Pancreas (tissue), 10 donors: ENCODE results near the gene ARHGAP6. TPM values are rescaled to one million over a fixed set of nuclear protein-coding genes. Genes with fewer than 3 reads are reported as not detected.

Experiments
- ATAC-seq, 4 donors: fragments of 200-7000 bp; cut with Tn5 transposase; one replicate each; pipeline versions ENCODE4 v1.8.0 to v1.9.1; 2020; ENCODE audit warnings: mild to moderate bottlenecking in 4 of 4, moderate library complexity in 4 of 4
- DNase-seq, 6 donors: peaks; one replicate each; pipeline ENCODE4 v3.0.0-alpha.2; 2020
- FAIRE-seq: peaks from 2 replicates; lab custom pipeline; 2012; peaks lifted over from hg19 to GRCh38; lab: Jason Lieb, UNC
- H3K27ac ChIP-seq, 4 donors: fragments of 200-600 bp; sonication (generic); 1 replicate in 3 of 4; 2 replicates in 1 of 4; pipeline versions ENCODE4 v1.5.0 to v1.8.0; 2020
- H3K27me3 ChIP-seq, 4 donors: fragments of 200-600 bp; one replicate each; pipeline ENCODE4 v1.8.0; 2021
- H3K36me3 ChIP-seq, 3 donors: fragments of 200-600 bp; sonication (generic) in 1 of 3; one replicate each; pipeline versions ENCODE4 v1.5.0 to v1.8.0; 2020 to 2021
- H3K4me1 ChIP-seq, 3 donors: fragments of 200-600 bp; one replicate each; pipeline ENCODE4 v1.8.0; 2021
- H3K4me3 ChIP-seq, 4 donors: fragments of 200-600 bp; sonication (generic) in 2 of 4; one replicate each; pipeline versions ENCODE4 v1.5.0 to v1.8.0; 2020 to 2021
- H3K9me3 ChIP-seq, 4 donors: fragments of 200-600 bp; one replicate each; pipeline ENCODE4 v1.8.0; 2021
- WGBS, 2 donors: extraction: QIAGEN DNeasy Blood & Tissue Kit; methylation state at CpG; one replicate each; pipeline ENCODE4 v1.1.7; 2013; 5-methylcytosine and 5-hydroxymethylcytosine counted together
- intact Hi-C, 3 donors: fragments of 100-400 bp; cut with DNase I; formaldehyde crosslinking; loops; one replicate each; pipeline versions ENCODE4 v1.11.1 to v1.14.2; 2022
- polyA plus RNA-seq, 2 donors: library from polyadenylated mRNA; stranded (reverse); fragments of 200-250 nt; gene quantifications; one replicate each; pipeline ENCODE4 v1.2.3, GENCODE V29; 2013
- total RNA-seq, 6 donors: library from RNA; stranded (reverse); fragmentation: NEBNext Ultra II Directional in 4 of 6; extraction: Animal tissue kit (Norgen Biotek cat#: 25700) in 4 of 6; gene quantifications; one replicate each; pipeline versions ENCODE4 v1.2.1 to v1.2.4, GENCODE V29; 2021 to 2023
- TF ChIP-seq, protein P1 (sequence below), 4 donors: fragments of 200-600 bp; sonication (generic) in 3 of 4; IDR thresholded peaks; one replicate each; pipeline versions ENCODE4 v1.5.0 to v1.8.0; 2021; ENCODE audit warnings: antibody characterized with exemption in 4 of 4
- donor health status: healthy with polysubstance abuse.
- donor health status: DM: no; HTN: no; CAD: no; lungs with moderate emphysema.
- donor health status: DM: no; HTN: no; CAD: no.
- donor health status: control.
- donor health status: control.
- donor health status: Bipolar disorder and iron deficiency.
- donor health status: DM: yes; HTN: yes; CAD: no.
- donor health status: DM: no; HTN: no; CAD: no.
- donor health status: DM: no; HTN: no; CAD: no.
- donor health status: DM: yes; HTN: yes; CAD: no.

Gene ARHGAP6
- total and polyA plus RNA-seq, 8 donors = 0.79 to 3.3 (median 1.1) TPM

DNA sequence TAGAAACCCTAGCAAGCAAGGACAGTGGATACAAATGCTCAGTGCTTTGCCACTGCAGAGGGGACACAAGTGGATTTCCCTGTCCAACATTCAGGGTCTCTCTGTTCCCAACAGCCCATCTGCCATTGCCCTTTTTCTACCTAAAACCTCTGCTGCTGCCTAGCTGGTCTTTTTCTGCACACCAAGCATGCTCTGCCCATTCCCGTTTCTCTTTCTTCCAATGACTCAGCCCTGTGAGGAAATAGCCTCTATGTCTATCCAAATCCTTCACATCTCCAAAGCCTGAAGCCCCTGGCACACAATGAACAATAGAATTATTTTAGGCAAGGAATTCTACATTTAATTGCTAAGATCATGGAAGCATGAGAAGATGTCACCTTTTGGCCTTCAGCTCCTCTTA is 378.2 kb downstream of the ARHGAP6 start:
- TF ChIP-seq, protein P1, sequence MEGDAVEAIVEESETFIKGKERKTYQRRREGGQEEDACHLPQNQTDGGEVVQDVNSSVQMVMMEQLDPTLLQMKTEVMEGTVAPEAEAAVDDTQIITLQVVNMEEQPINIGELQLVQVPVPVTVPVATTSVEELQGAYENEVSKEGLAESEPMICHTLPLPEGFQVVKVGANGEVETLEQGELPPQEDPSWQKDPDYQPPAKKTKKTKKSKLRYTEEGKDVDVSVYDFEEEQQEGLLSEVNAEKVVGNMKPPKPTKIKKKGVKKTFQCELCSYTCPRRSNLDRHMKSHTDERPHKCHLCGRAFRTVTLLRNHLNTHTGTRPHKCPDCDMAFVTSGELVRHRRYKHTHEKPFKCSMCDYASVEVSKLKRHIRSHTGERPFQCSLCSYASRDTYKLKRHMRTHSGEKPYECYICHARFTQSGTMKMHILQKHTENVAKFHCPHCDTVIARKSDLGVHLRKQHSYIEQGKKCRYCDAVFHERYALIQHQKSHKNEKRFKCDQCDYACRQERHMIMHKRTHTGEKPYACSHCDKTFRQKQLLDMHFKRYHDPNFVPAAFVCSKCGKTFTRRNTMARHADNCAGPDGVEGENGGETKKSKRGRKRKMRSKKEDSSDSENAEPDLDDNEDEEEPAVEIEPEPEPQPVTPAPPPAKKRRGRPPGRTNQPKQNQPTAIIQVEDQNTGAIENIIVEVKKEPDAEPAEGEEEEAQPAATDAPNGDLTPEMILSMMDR (IDR thresholded peaks at IDR 0.05) = no peak
- FAIRE-seq (no peak), DNase-seq (no peak), ATAC-seq (no peak)
- Histone ChIP-seq H3K36me3 (no peaks in the 10 kb centered on the region), H3K4me3 (no peak overlapping the region), H3K27me3 (peaks cover 0 to 4% (median 0%) of the 10 kb centered on the region in 4 donors), H3K27ac (no peak overlapping the region), H3K9me3 (no peaks in the 10 kb centered on the region), H3K4me1 (no peaks in the 10 kb centered on the region)
- intact Hi-C loops = no loop called here
- WGBS, 2 donors = 41 to 71% methylated on average over 1 of the region's 1 CpG

- FAIRE-seq (peak; percentile 47), DNase-seq (no peak), ATAC-seq (no peak)
- intact Hi-C loops = no loop called here
- H3K4me1 ChIP-seq = no peaks in the 10 kb centered on the region
- no peak overlapping the region for H3K27ac ChIP-seq
- TF ChIP-seq, protein P1 (IDR thresholded peaks at IDR 0.05) = no peak
- H3K4me3 ChIP-seq = no peak overlapping the region
- no peaks in the 10 kb centered on the region for H3K36me3 ChIP-seq
- 71 to 74% methylated on average over 3 of the region's 3 CpGs for WGBS, 2 donors
- H3K9me3 ChIP-seq = no peaks in the 10 kb centered on the region
- H3K27me3 ChIP-seq = peaks cover 0 to 4% (median 0%) of the 10 kb centered on the region in 4 donors
These were observed 380.1 kb downstream of the ARHGAP6 start for GRCh38 chrX:11285651-11286050.

GRCh38 chrX:11282043-11282442 is 383.7 kb downstream of the ARHGAP6 start:
- Histone ChIP-seq H3K27me3 (peaks cover 0 to 9% (median 0%) of the 10 kb centered on the region in 4 donors), H3K4me3 (no peak overlapping the region), H3K4me1 (no peaks in the 10 kb centered on the region), H3K9me3 (no peaks in the 10 kb centered on the region), H3K36me3 (no peaks in the 10 kb centered on the region), H3K27ac (no peak overlapping the region)
- intact Hi-C loops = no loop called here
- no peak for FAIRE-seq
- TF ChIP-seq, protein P1 (IDR thresholded peaks at IDR 0.05) = no peak
- no peak for DNase-seq
- ATAC-seq = no peak
- 25 to 41% methylated on average over 2 of the region's 2 CpGs for WGBS, 2 donors

DNA sequence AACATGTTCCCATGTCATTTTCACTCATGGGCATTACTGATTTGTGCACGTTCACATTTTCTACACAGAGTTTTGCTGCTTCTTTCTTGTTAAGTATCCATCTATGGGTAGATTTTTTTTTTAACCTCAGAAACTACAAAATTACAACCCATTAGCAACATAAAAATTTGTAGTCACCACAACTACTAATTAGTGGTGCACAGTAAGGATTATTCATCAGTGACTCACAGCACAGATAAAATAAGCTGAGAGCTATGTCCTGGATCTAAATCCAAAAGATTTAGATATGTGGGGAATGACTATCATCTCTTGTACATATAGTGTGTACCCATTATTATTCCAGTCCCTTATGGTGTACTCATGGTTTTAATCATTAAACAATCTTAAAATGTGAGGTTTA is 392.2 kb downstream of the ARHGAP6 start:
- H3K4me3 ChIP-seq = no peak overlapping the region
- FAIRE-seq (no peak), ATAC-seq (no peak), DNase-seq (no peak)
- TF ChIP-seq, protein P1 (IDR thresholded peaks at IDR 0.05) = no peak
- intact Hi-C loops = no loop called here
- peaks cover 0 to 16% (median 2%) of the 10 kb centered on the region in 4 donors for H3K27me3 ChIP-seq
- no peaks in the 10 kb centered on the region for H3K4me1 ChIP-seq
- 68 to 74% methylated on average over 1 of the region's 1 CpG for WGBS, 2 donors
- H3K9me3 ChIP-seq = no peaks in the 10 kb centered on the region
- H3K27ac ChIP-seq = no peak overlapping the region
- no peaks in the 10 kb centered on the region for H3K36me3 ChIP-seq

GRCh38 chrX:11272863-11273262 is 392.9 kb downstream of the ARHGAP6 start:
- no peak for ATAC-seq
- no peak for FAIRE-seq

More at GRCh38 chrX:11272863-11273262, 392.9 kb downstream of the ARHGAP6 start:
- Histone ChIP-seq H3K27me3 (peaks cover 0 to 15% (median 2%) of the 10 kb centered on the region in 4 donors), H3K27ac (no peak overlapping the region), H3K9me3 (no peaks in the 10 kb centered on the region), H3K4me1 (no peaks in the 10 kb centered on the region), H3K4me3 (no peak overlapping the region), H3K36me3 (no peaks in the 10 kb centered on the region)
- WGBS, 2 donors = 59 to 62% methylated on average over 5 of the region's 5 CpGs
- DNase-seq = no peak
- TF ChIP-seq, protein P1 (IDR thresholded peaks at IDR 0.05) = no peak
- intact Hi-C loops = no loop called here
